Thyroid gland (tissue), 4 donors: ENCODE results near the gene TUBGCP3.

Experiments used
- POLR2A ChIP-seq, 2 donors: fragments of 450-650 bp; IDR thresholded peaks; one replicate each; pipeline ENCODE4 v1.6.1; 2017; ENCODE audit warnings: antibody characterized with exemption in 2 of 2, mild to moderate bottlenecking in 2 of 2, moderate library complexity in 1 of 2
- TF ChIP-seq, protein P1 (sequence below), 6 experiments: fragments of 200-600 bp in 3 of 6; fragments of 450-650 bp in 3 of 6; sonication (generic) in 3 of 6; IDR thresholded peaks; one replicate each; pipeline ENCODE4 v1.5.1; 2016 to 2019; ENCODE audit warnings: antibody characterized with exemption in 6 of 6, mild to moderate bottlenecking in 2 of 6, inconsistent platforms in 1 of 6, moderate library complexity in 1 of 6

DNA sequence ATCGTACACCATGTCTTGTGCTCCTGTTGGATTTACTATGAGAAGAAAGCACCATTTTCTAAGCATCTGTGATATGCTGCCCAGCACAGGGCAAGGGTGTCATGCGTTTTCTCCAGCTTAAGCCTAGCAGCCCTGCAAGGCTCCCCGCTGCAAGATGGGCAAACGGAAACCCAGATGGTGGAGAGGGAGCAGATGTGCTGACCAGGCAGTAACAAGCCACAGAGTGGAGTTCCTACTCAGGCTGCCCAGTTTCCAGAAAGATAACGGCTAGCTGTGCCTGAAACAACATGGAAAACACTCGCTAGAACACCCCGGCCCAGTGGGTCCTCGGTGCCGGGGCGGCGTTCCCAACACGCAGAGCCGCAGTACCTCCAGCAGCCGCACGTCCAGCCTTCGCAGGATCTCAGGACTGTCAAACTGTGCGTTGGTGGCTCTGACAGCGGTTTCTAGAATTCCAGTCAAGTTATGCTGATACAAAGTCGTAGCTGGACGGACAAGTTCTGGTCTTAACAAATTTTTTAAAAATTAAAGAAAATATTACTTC, 68.4 kb downstream of the TUBGCP3 start:
- no peak for TF ChIP-seq POLR2A (IDR thresholded peaks at IDR 0.05)
- TF ChIP-seq, protein P1, sequence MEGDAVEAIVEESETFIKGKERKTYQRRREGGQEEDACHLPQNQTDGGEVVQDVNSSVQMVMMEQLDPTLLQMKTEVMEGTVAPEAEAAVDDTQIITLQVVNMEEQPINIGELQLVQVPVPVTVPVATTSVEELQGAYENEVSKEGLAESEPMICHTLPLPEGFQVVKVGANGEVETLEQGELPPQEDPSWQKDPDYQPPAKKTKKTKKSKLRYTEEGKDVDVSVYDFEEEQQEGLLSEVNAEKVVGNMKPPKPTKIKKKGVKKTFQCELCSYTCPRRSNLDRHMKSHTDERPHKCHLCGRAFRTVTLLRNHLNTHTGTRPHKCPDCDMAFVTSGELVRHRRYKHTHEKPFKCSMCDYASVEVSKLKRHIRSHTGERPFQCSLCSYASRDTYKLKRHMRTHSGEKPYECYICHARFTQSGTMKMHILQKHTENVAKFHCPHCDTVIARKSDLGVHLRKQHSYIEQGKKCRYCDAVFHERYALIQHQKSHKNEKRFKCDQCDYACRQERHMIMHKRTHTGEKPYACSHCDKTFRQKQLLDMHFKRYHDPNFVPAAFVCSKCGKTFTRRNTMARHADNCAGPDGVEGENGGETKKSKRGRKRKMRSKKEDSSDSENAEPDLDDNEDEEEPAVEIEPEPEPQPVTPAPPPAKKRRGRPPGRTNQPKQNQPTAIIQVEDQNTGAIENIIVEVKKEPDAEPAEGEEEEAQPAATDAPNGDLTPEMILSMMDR (IDR thresholded peaks at IDR 0.05), result no peak
